Cortex of kidney (tissue), 1 donor: ENCODE measurements around the gene PRF1.

Source experiments
- DNase-seq: peaks from one replicate; lab custom pipeline; 2025; lab: John Stamatoyannopoulos, UW

PRF1 gene

GRCh38 chr10:70560511-70560941, 42.0 kb downstream of the PRF1 start:
- DNase-seq: no peak

- DNase-seq: no peak
Measured at GRCh38 chr10:70559861-70560260, 42.7 kb downstream of the PRF1 start.

GRCh38 chr10:70558871-70559810, 43.4 kb downstream of the PRF1 start:
- no peak for DNase-seq

- no peak for DNase-seq
Measured at GRCh38 chr10:70558295-70558694, 44.2 kb downstream of the PRF1 start.

GRCh38 chr10:70557876-70558275, 44.7 kb downstream of the PRF1 start:
- no peak for DNase-seq

GRCh38 chr10:70557086-70557845, 45.3 kb downstream of the PRF1 start:
- no peak for DNase-seq

GRCh38 chr10:70555371-70555770, 47.2 kb downstream of the PRF1 start:
- no peak for DNase-seq

- DNase-seq: no peak
Measured at GRCh38 chr10:70552586-70552985, 50.0 kb downstream of the PRF1 start.

- DNase-seq: no peak
Measured at GRCh38 chr10:70551971-70552422, 50.5 kb downstream of the PRF1 start.

- no peak for DNase-seq
Measured at GRCh38 chr10:70551466-70551865, 51.1 kb downstream of the PRF1 start.

GRCh38 chr10:70550459-70550858, 52.1 kb downstream of the PRF1 start:
- DNase-seq: no peak

- DNase-seq: no peak
Measured at GRCh38 chr10:70549962-70550458, 52.5 kb downstream of the PRF1 start.

GRCh38 chr10:70549351-70549961, 53.1 kb downstream of the PRF1 start:
- DNase-seq: no peak
